NCI-H345 (cell line): ENCODE data around the gene IGFL1.
"Not testable (repeated sequence)": the region's sequence is repeated elsewhere in the genome, so short reads cannot be mapped to it uniquely, and the experiment has no call there.

ENCODE experiments used
- DNase-seq: peaks from one replicate; lab custom pipeline; 2025; lab: John Stamatoyannopoulos, UW

Gene IGFL1

GRCh38 chr19:46271481-46272197 is 42.1 kb downstream of the IGFL1 start:
- no peak for DNase-seq

- DNase-seq: not testable (repeated sequence)
Measured at GRCh38 chr19:46273931-46274330, 44.4 kb downstream of the IGFL1 start.

- DNase-seq: no peak
Measured at GRCh38 chr19:46279177-46279576, 49.6 kb downstream of the IGFL1 start.
